ENCODE results near the gene WBP2. TPM values are rescaled to one million over a fixed set of nuclear protein-coding genes. Genes with fewer than 3 reads are reported as not detected.
A peak's percentile ranks its signal among the peaks of the same experiment; 100 is the strongest.

The WBP2 gene
- total RNA-seq, 1 donor from 2014 or later = 144 TPM

- Histone ChIP-seq H3K27me3 (ENCODE audit: low read depth) (no peaks in the 10 kb centered on the region), H3K4me3 (no peak overlapping the region), H3K36me3 (peaks cover 18% of the 10 kb centered on the region), H3K27ac (replicated peaks) (no peak overlapping the region), H3K4me1 (peaks cover 42% of the 10 kb centered on the region), H3K9me3 (replicated peaks) (no peaks in the 10 kb centered on the region)
- TF ChIP-seq CTCF (IDR thresholded peaks at IDR 0.05; ENCODE audit: borderline replicate concordance) = no peak
- intact Hi-C loops (cut with micrococcal nuclease) = no loop called here
- DNase-seq = no peak
Measured at GRCh38 chr17:75829747-75830146, 25.4 kb downstream of the WBP2 start.

DNA sequence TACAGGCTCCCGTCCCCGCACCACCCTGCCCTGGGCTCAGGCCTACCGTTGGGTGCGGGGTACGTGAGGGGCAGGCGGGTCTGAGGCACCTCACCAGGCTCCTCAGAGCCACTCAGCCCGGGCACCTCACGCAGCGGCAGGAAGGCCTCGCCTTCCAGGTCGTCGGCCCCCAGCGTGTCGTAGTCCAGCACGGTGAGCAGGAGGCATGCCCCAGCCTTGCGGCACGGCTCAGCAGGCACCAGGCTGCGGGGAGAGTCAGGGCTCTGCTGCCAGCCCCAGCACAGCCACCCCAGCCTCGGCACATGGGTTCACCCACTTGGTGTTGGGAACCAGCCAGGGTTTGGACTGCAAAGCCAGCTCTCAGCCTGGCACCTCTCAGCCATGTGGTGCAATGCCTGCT, 26.4 kb downstream of the WBP2 start:
- intact Hi-C loops (cut with micrococcal nuclease) = no loop called here
- Histone ChIP-seq H3K9me3 (replicated peaks) (no peaks in the 10 kb centered on the region), H3K36me3 (peaks cover 28% of the 10 kb centered on the region), H3K4me3 (no peak overlapping the region), H3K4me1 (peaks cover 50% of the 10 kb centered on the region), H3K27me3 (ENCODE audit: low read depth) (no peaks in the 10 kb centered on the region), H3K27ac (replicated peaks) (peak overlapping the region; percentile 90)
- no peak for TF ChIP-seq CTCF (IDR thresholded peaks at IDR 0.05; ENCODE audit: borderline replicate concordance)
- no peak for DNase-seq

DNA sequence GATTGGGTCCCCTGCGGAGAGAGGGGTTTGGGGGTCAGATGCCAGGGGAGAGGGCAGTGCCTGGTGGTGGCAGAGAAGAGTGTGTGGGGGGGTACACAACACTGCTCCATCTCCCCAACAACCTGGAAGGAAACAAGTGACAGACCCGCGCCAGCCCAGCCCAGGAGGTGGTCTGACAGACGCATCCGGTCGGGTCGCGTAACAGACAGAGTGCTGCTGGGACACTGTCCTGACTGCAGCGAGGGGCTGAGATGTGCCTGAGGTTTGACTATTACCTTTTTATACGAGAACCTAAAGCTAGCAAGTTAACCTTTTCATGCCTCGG, 27.1 kb downstream of the WBP2 start:
- DNase-seq = no peak
- Histone ChIP-seq H3K27me3 (ENCODE audit: low read depth) (no peaks in the 10 kb centered on the region), H3K27ac (replicated peaks) (peak overlapping the region; percentile 90), H3K9me3 (replicated peaks) (no peaks in the 10 kb centered on the region), H3K4me3 (peak overlapping the region; percentile 61), H3K36me3 (peaks cover 35% of the 10 kb centered on the region), H3K4me1 (peaks cover 45% of the 10 kb centered on the region)
- intact Hi-C loops (cut with micrococcal nuclease) = no loop called here
- TF ChIP-seq CTCF (IDR thresholded peaks at IDR 0.05; ENCODE audit: borderline replicate concordance) = no peak

DNA sequence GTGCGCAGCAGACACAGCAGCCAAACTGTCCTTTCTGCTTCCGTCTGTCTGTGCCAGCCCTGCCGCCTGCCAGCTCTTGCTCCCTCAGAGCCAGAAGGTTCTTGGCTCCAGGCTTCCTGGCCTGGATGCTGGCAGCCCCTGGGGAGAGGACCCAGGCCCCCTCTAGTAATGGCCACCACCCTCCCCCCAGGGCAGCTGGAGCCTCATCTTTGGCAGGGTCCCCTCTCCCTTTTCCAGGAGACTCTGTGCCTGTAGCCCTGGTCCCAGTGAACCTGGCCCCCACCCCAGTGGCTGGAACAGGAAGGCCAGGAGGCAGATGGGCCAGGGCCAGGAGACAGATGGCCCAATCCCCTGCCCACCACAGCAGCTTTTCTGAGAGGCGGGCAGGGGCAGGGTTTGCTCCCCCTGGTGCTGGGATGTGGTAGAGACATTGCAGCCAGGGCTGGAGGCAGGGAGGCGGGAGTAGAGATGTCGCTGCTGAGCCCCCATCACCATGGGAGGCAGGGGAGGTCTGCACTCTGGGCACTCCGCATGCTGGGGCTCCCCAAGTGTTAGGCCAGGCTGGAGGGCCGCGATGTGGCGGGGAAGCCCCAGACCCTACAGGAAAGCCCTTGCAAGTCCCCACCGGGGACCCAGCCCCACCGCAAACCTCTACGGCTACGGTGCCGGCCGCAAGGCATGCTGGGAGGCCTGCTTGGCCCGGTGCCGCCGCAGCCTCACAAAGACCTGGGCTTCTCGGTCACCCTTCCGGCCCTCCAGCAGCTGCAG, 27.6 kb downstream of the WBP2 start:
- H3K4me1 ChIP-seq = peaks cover 40% of the 10 kb centered on the region
- H3K36me3 ChIP-seq = peaks cover 40% of the 10 kb centered on the region
- intact Hi-C loops (cut with micrococcal nuclease) = no loop called here
- peak; percentile 76 for DNase-seq
- H3K27ac ChIP-seq (replicated peaks) = peak overlapping the region; percentile 90
- no peaks in the 10 kb centered on the region for H3K27me3 ChIP-seq (ENCODE audit: low read depth)
- peak overlapping the region; percentile 61 for H3K4me3 ChIP-seq
- H3K9me3 ChIP-seq (replicated peaks) = no peaks in the 10 kb centered on the region
- peak; percentile 79 for TF ChIP-seq CTCF (IDR thresholded peaks at IDR 0.05; ENCODE audit: borderline replicate concordance)

- H3K4me1 ChIP-seq = peaks cover 40% of the 10 kb centered on the region
- no peaks in the 10 kb centered on the region for H3K27me3 ChIP-seq (ENCODE audit: low read depth)
- DNase-seq = no peak
- intact Hi-C loops (cut with micrococcal nuclease) = no loop called here
- H3K4me3 ChIP-seq = peak overlapping the region; percentile 61
- no peak for TF ChIP-seq CTCF (IDR thresholded peaks at IDR 0.05; ENCODE audit: borderline replicate concordance)
- peaks cover 46% of the 10 kb centered on the region for H3K36me3 ChIP-seq
- peak overlapping the region; percentile 90 for H3K27ac ChIP-seq (replicated peaks)
- no peaks in the 10 kb centered on the region for H3K9me3 ChIP-seq (replicated peaks)
Measured at GRCh38 chr17:75826561-75827307, 28.4 kb downstream of the WBP2 start.

All from left ventricle myocardium inferior (tissue), 1 donor.